HL-60 (cell line): ENCODE data around the gene SLC35D3.
A peak's percentile ranks its signal among the peaks of the same experiment; 100 is the strongest.

Experiments
- DNase-seq, 2 experiments: peaks; one replicate each; pipeline ENCODE4 v3.0.0-alpha.2; 2010 to 2020; ENCODE audit warnings: low read depth in 1 of 2, low spot score in 1 of 2
- H3K27ac ChIP-seq: fragments of 250-450 bp; sonication (Bioruptor Pico); replicated peaks from 2 replicates; pipeline ENCODE4 v1.5.1; 2020; ENCODE audit warnings: mild to moderate bottlenecking, moderate library complexity
- H3K27me3 ChIP-seq: fragments of 250-450 bp; sonication (Bioruptor Pico); 2 replicates; pipeline ENCODE4 v1.5.1; 2021; ENCODE audit warnings: mild to moderate bottlenecking, moderate library complexity; ENCODE audit not compliant: insufficient read depth, poor library complexity, severe bottlenecking
- H3K4me3 ChIP-seq: replicated peaks from 2 replicates; pipeline ENCODE4 v1.5.1; 2011; ENCODE audit warnings: mild to moderate bottlenecking, control low read depth, low read length; ENCODE audit not compliant: insufficient read depth
- CTCF ChIP-seq: IDR thresholded peaks from one replicate; pipeline ENCODE4 v1.5.1; 2011; ENCODE audit warnings: low read length, control low read depth, inconsistent platforms; ENCODE audit not compliant: insufficient read depth
- GABPA ChIP-seq: IDR thresholded peaks from 2 replicates; pipeline ENCODE4 v1.6.1; 2012; ENCODE audit warnings: low read depth
- POLR2AphosphoS5 ChIP-seq: IDR thresholded peaks from 2 replicates; pipeline ENCODE4 v1.6.1; 2012; ENCODE audit warnings: low read depth
- REST ChIP-seq: IDR thresholded peaks from 2 replicates; pipeline ENCODE4 v1.6.1; 2012; ENCODE audit warnings: low read depth; ENCODE audit not compliant: insufficient replicate concordance
- SPI1 ChIP-seq: IDR thresholded peaks from 2 replicates; pipeline ENCODE4 v1.6.1; 2012; ENCODE audit warnings: low read depth, mild to moderate bottlenecking, borderline replicate concordance

Gene SLC35D3

GRCh38 chr6:136886091-136886490, 36.0 kb upstream of the SLC35D3 start:
- no peaks in the 10 kb centered on the region for H3K27me3 ChIP-seq
- DNase-seq = no peak
- TF ChIP-seq GABPA (no peak), REST (no peak), SPI1 (no peak), POLR2AphosphoS5 (no peak), CTCF (no peak)
- H3K4me3 ChIP-seq = no peak overlapping the region
- no peak overlapping the region for H3K27ac ChIP-seq

- Histone ChIP-seq H3K27ac (no peak overlapping the region), H3K27me3 (no peaks in the 10 kb centered on the region), H3K4me3 (no peak overlapping the region)
- no peak for DNase-seq
- TF ChIP-seq CTCF (no peak), GABPA (no peak), POLR2AphosphoS5 (no peak), SPI1 (no peak), REST (no peak)
These were observed 34.1 kb upstream of the SLC35D3 start for GRCh38 chr6:136887953-136888352.

GRCh38 chr6:136889271-136890193, 32.6 kb upstream of the SLC35D3 start:
- DNase-seq = peak in 1 of 2 experiments; percentile 13
- Histone ChIP-seq H3K27ac (peak overlapping the region; percentile 26; the same call in 1 of the 2 replicates), H3K27me3 (no peaks in the 10 kb centered on the region), H3K4me3 (no peak overlapping the region)
- TF ChIP-seq SPI1 (peak; percentile 41; the same call in 1 of the 2 replicates), POLR2AphosphoS5 (no peak)

- TF ChIP-seq POLR2AphosphoS5 (no peak), SPI1 (no peak), CTCF (no peak), REST (no peak), GABPA (no peak)
- H3K27ac ChIP-seq = peak overlapping the region; percentile 26; the same call in 1 of the 2 replicates
- no peak for DNase-seq
- no peaks in the 10 kb centered on the region for H3K27me3 ChIP-seq
- no peak overlapping the region for H3K4me3 ChIP-seq
These were observed 31.8 kb upstream of the SLC35D3 start for GRCh38 chr6:136890194-136890839.
